ENCODE results near the gene CST9. TPM values are rescaled to one million over a fixed set of nuclear protein-coding genes. Genes with fewer than 3 reads are reported as not detected.

Gene CST9
- total RNA-seq, 1 donor = not detected

GRCh38 chr20:23634044-23634801 lies 28.5 kb upstream of the CST9 start:
- TF ChIP-seq CTCF (IDR thresholded peaks at IDR 0.05; ENCODE audit: insufficient read depth, low read depth, low read length) = no peak
- DNase-seq (ENCODE audit: low read depth) = no peak
- H3K4me3 ChIP-seq (ENCODE audit: low read depth, low read length) = no peak overlapping the region

GRCh38 chr20:23632711-23633573 lies 27.2 kb upstream of the CST9 start:
- H3K4me3 ChIP-seq (ENCODE audit: low read depth, low read length) = no peak overlapping the region
- no peak for TF ChIP-seq CTCF (IDR thresholded peaks at IDR 0.05; ENCODE audit: insufficient read depth, low read depth, low read length)
- DNase-seq (ENCODE audit: low read depth) = no peak

- TF ChIP-seq CTCF (IDR thresholded peaks at IDR 0.05; ENCODE audit: insufficient read depth, low read depth, low read length) = no peak
- no peak overlapping the region for H3K4me3 ChIP-seq (ENCODE audit: low read depth, low read length)
- no peak for DNase-seq (ENCODE audit: low read depth)
Measured at GRCh38 chr20:23631981-23632710, 26.4 kb upstream of the CST9 start.

- DNase-seq (ENCODE audit: low read depth) = no peak
- TF ChIP-seq CTCF (IDR thresholded peaks at IDR 0.05; ENCODE audit: insufficient read depth, low read depth, low read length) = no peak
- no peak overlapping the region for H3K4me3 ChIP-seq (ENCODE audit: low read depth, low read length)
Measured at GRCh38 chr20:23631226-23631822, 25.6 kb upstream of the CST9 start.

GRCh38 chr20:23630392-23630849 lies 24.7 kb upstream of the CST9 start:
- no peak overlapping the region for H3K4me3 ChIP-seq (ENCODE audit: low read depth, low read length)
- TF ChIP-seq CTCF (IDR thresholded peaks at IDR 0.05; ENCODE audit: insufficient read depth, low read depth, low read length) = no peak
- no peak for DNase-seq (ENCODE audit: low read depth)
